ENCODE results near the gene CD47.

GRCh38 chr3:108122276-108122675, 31.4 kb upstream of the CD47 start:
- TF ChIP-seq CTCF (IDR thresholded peaks at IDR 0.05) (no peak), EZH2 (IDR thresholded peaks at IDR 0.05; ENCODE audit: borderline replicate concordance, insufficient read depth, low read depth, low read length, poor library complexity, severe bottlenecking) (no peak)
